Activated naive CD4-positive, alpha-beta T cell treated with anti-CD3 and anti-CD28 coated beads, Interleukin-2, amount 10 ng/mL, durations not matched to agents 7 days and 5 days (primary cell): ENCODE measurements around the gene ZER1.

Source experiments
- CTCF ChIA-PET: fragments of 350-600 bp; sonication (Branson Sonifier 250); formaldehyde crosslinking; loops from one replicate; lab custom pipeline; 2021; ENCODE audit warnings: antibody characterized with exemption; lab: Charles Lee
- DNase-seq: peaks from one replicate; pipeline ENCODE4 v3.0.0-alpha.2; 2020
- H3K27ac Mint-ChIP-seq: one replicate; pipeline ENCODE4 v1.8.0; 2021; ENCODE audit warnings: mild to moderate bottlenecking, moderate library complexity, mixed read lengths
- H3K27me3 Mint-ChIP-seq: one replicate; pipeline ENCODE4 v1.8.0; 2021; ENCODE audit warnings: mild to moderate bottlenecking, mixed read lengths
- H3K36me3 Mint-ChIP-seq: one replicate; pipeline ENCODE4 v1.8.0; 2021; ENCODE audit warnings: mixed read lengths
- H3K4me1 Mint-ChIP-seq: one replicate; pipeline ENCODE4 v1.8.0; 2021; ENCODE audit warnings: mixed read lengths
- H3K4me3 Mint-ChIP-seq: one replicate; pipeline ENCODE4 v1.8.0; 2021; ENCODE audit warnings: mild to moderate bottlenecking, moderate library complexity, mixed read lengths
- H3K9me3 Mint-ChIP-seq: one replicate; pipeline ENCODE4 v1.8.0; 2021; ENCODE audit warnings: mixed read lengths

ZER1 gene

GRCh38 chr9:128771745-128772519 is at the start of gene ZER1:
ZER1 (minus strand) TSS chr9:128771927; CDS start chr9:128755565, 16,362 bp downstream.
- Mint-ChIP-seq H3K4me3 (peak within 1 kb of the TSS; percentile 89), H3K36me3 (peaks cover 3% of the 10 kb centered on the region), H3K27me3 (peaks cover 10% of the 10 kb centered on the region), H3K9me3 (peaks cover 6% of the 10 kb centered on the region), H3K27ac (peak within 1 kb of the TSS; percentile 98), H3K4me1 (peaks cover 23% of the 10 kb centered on the region)
- DNase-seq, result peak; percentile 95
- CTCF ChIA-PET, result interaction anchor here (1.1 to 1.2 kb wide), 2 partner anchors 10 to 46 kb away, joined by 3 to 5 read pairs; partner anchors contain the start of gene ENDOG

GRCh38 chr9:128820665-128821583 is 49.2 kb upstream of the ZER1 start:
- Mint-ChIP-seq H3K4me3 (peak overlapping the region; percentile 80), H3K27ac (peak overlapping the region; percentile 42)
- CTCF ChIA-PET, result interaction anchor here (0.6 kb wide), 1 partner anchor 17 kb away, joined by 4 read pairs; no protein-coding TSS in a partner anchor

DNA sequence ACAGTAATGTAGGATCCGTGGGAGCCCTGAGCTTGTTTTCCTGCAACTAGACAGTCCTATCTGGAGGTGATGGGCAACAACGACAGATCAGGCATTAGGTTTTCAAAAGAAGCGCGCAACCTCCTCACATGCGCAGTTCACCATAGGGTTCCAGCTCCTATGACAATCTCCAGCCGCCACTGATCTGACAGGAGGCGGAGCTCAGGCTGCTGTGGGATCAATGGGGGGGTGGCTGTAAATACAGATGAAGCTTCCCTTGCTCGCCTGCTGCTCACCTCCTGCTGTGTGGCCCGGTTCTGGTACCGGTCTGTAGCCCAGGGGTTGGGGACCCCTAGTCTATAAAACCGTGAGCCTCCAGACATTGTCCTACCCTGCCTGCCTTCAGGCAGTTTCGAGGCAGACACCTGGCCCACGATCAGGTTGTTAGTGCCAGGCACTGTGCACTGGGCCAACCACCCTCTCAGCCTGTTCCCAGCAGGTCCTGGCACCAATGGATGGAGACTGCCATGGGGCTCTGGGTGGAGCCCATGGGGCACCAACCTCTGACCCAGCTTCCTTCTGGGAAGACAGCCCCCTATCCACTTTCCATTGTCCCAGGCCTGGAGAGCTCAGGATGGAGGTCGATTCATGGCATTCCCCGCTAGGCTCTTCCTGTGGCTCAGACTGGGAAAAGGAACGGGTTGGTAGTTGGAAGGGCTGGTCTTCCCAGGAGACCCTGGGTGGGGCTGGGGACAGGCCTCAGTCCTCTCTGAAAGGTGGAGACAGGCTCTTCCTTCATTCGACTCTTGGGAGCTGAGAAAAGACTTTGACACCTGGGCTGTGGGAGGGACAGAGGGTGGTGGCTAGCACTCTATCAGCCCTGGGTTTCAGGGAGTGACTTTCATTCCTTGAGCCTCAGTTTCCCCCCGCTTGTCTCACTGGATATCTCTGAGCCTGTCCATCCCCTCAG is 48.3 kb upstream of the ZER1 start:
- H3K36me3 Mint-ChIP-seq, result peaks cover 17% of the 10 kb centered on the region
- H3K9me3 Mint-ChIP-seq, result peaks cover 1% of the 10 kb centered on the region
- CTCF ChIA-PET, result interaction anchor here (1.9 to 2.4 kb wide), 2 partner anchors 8 to 115 kb away, joined by 4 to 22 read pairs; partner anchors contain the start of gene SPOUT1
- peak overlapping the region; percentile 42 for H3K27ac Mint-ChIP-seq
- peaks cover 29% of the 10 kb centered on the region for H3K4me1 Mint-ChIP-seq
- peak overlapping the region; percentile 80 for H3K4me3 Mint-ChIP-seq
- no peak for DNase-seq
- H3K27me3 Mint-ChIP-seq, result peaks cover 7% of the 10 kb centered on the region

More at GRCh38 chr9:128820665-128821583, 49.2 kb upstream of the ZER1 start:
- Mint-ChIP-seq H3K9me3 (peaks cover 1% of the 10 kb centered on the region), H3K27me3 (peaks cover 7% of the 10 kb centered on the region), H3K4me1 (peaks cover 29% of the 10 kb centered on the region), H3K36me3 (peaks cover 17% of the 10 kb centered on the region)
- DNase-seq, result no peak

DNA sequence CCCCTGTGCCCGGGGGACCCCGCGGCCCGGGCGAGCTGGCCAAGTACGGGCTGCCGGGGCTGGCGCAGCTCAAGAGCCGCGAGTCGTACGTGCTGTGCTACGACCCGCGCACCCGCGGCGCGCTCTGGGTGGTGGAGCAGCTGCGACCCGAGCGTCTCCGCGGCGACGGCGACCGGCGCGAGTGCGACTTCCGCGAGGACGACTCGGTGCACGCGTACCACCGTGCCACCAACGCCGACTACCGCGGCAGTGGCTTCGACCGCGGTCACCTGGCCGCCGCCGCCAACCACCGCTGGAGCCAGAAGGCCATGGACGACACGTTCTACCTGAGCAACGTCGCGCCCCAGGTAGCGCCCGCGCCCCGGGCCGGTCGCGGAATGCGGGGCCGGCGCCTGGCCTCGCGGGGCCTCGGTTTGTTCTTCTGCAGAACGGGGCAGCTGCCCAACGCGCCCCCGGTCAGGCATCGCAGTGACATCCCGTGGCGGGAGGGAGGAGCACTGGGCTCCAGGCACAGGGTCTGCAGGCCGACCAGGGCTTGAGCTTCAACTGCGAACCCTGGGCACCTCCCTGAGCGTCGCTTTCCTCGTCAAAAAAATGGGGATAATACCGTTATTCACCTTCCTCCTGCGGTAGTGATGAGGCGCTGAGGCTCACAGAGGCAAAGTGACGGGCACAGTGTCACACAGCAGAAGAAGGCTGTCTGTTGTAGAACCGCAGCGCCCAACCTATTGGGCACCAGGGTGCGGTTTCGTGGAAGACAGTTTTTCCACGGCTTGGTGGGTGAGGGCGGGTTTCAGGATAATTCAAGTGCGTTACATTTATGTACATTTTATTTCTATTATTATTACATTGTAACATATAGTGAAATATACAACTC is 47.4 kb upstream of the ZER1 start:
- peaks cover 1% of the 10 kb centered on the region for H3K9me3 Mint-ChIP-seq
- peaks cover 9% of the 10 kb centered on the region for H3K36me3 Mint-ChIP-seq
- peak overlapping the region; percentile 86 for H3K27ac Mint-ChIP-seq
- H3K27me3 Mint-ChIP-seq, result peaks cover 7% of the 10 kb centered on the region
- peak; percentile 62 for DNase-seq
- CTCF ChIA-PET, result interaction anchor here (1.0 to 2.4 kb wide), 12 partner anchors 9 to 524 kb away, joined by 3 to 22 read pairs (median 4); partner anchors contain the start of gene SPOUT1
- H3K4me3 Mint-ChIP-seq, result peak overlapping the region; percentile 80
- peaks cover 29% of the 10 kb centered on the region for H3K4me1 Mint-ChIP-seq

GRCh38 chr9:128818099-128818838 is 46.5 kb upstream of the ZER1 start, which contains the start of gene ENDOG:
ENDOG (plus strand) TSS chr9:128818500; CDS start chr9:128818685, 185 bp downstream.
- CTCF ChIA-PET, result interaction anchor here (0.7 to 2.4 kb wide), 17 partner anchors 9 to 523 kb away, joined by 3 to 22 read pairs (median 4); partner anchors contain the start of gene SPOUT1

GRCh38 chr9:128810873-128811272 is 39.1 kb upstream of the ZER1 start:
- peak overlapping the region; percentile 7 for H3K27ac Mint-ChIP-seq
- CTCF ChIA-PET, result interaction anchor here (0.7 to 1.3 kb wide), 2 partner anchors 63 to 77 kb away, joined by 3 to 4 read pairs; no protein-coding TSS in a partner anchor

More at GRCh38 chr9:128818099-128818838, 46.5 kb upstream of the ZER1 start, which contains the start of gene ENDOG:
- peaks cover 9% of the 10 kb centered on the region for H3K36me3 Mint-ChIP-seq
- peaks cover 1% of the 10 kb centered on the region for H3K9me3 Mint-ChIP-seq
- peak within 1 kb of the TSS; percentile 89 for H3K27ac Mint-ChIP-seq
- H3K4me1 Mint-ChIP-seq, result peaks cover 29% of the 10 kb centered on the region
- peaks cover 7% of the 10 kb centered on the region for H3K27me3 Mint-ChIP-seq
- peak; percentile 98 for DNase-seq
- H3K4me3 Mint-ChIP-seq, result peak within 1 kb of the TSS; percentile 80

DNA sequence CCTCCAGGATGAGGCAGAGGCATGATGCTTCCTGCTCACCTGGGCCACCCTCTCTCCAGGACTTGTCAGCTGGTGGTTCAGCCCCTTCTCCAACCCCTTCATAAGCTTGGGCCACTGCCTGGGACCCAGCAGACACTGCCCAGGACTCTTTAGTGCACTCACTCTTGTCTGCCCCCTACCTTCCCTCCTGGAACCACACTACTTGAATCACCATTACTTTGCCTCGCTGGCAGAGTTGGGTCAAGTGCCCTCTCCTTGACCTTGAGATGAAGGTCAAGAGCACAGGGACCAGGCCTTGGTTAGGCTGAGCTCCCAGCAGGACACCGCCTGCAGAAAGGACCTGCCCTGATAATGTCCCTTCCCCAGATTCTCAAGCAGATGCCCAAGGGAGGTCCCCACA is 38.1 kb upstream of the ZER1 start:
- Mint-ChIP-seq H3K4me3 (no peak overlapping the region), H3K27ac (no peak overlapping the region), H3K9me3 (no peaks in the 10 kb centered on the region), H3K27me3 (no peaks in the 10 kb centered on the region), H3K4me1 (no peaks in the 10 kb centered on the region), H3K36me3 (peaks cover 5% of the 10 kb centered on the region)
- DNase-seq, result no peak
- CTCF ChIA-PET, result interaction anchor here (1.1 to 2.1 kb wide), 3 partner anchors 8 to 373 kb away, joined by 3 to 8 read pairs (median 3); partner anchors contain the start of gene ENDOG

More at GRCh38 chr9:128810873-128811272, 39.1 kb upstream of the ZER1 start:
- H3K4me1 Mint-ChIP-seq, result no peaks in the 10 kb centered on the region
- no peaks in the 10 kb centered on the region for H3K9me3 Mint-ChIP-seq
- DNase-seq, result no peak
- H3K27me3 Mint-ChIP-seq, result no peaks in the 10 kb centered on the region
- H3K4me3 Mint-ChIP-seq, result no peak overlapping the region
- peaks cover 4% of the 10 kb centered on the region for H3K36me3 Mint-ChIP-seq

GRCh38 chr9:128809036-128809599 is 37.4 kb upstream of the ZER1 start:
- CTCF ChIA-PET, result interaction anchor here (1.1 to 2.1 kb wide), 2 partner anchors 9 to 372 kb away, joined by 3 to 8 read pairs; partner anchors contain the start of gene ENDOG

GRCh38 chr9:128808543-128808942 is 36.8 kb upstream of the ZER1 start:
- peak overlapping the region; percentile 64 for H3K27ac Mint-ChIP-seq
- H3K4me1 Mint-ChIP-seq, result no peaks in the 10 kb centered on the region
- H3K9me3 Mint-ChIP-seq, result no peaks in the 10 kb centered on the region
- CTCF ChIA-PET, result interaction anchor here (2.1 kb wide), 1 partner anchor 9 kb away, joined by 8 read pairs; the partner anchor contains the start of gene ENDOG
- H3K36me3 Mint-ChIP-seq, result peaks cover 11% of the 10 kb centered on the region
- no peaks in the 10 kb centered on the region for H3K27me3 Mint-ChIP-seq
- no peak overlapping the region for H3K4me3 Mint-ChIP-seq
- no peak for DNase-seq

More at GRCh38 chr9:128809036-128809599, 37.4 kb upstream of the ZER1 start:
- Mint-ChIP-seq H3K27ac (no peak overlapping the region), H3K27me3 (no peaks in the 10 kb centered on the region), H3K4me1 (no peaks in the 10 kb centered on the region), H3K36me3 (peaks cover 6% of the 10 kb centered on the region), H3K9me3 (no peaks in the 10 kb centered on the region), H3K4me3 (no peak overlapping the region)
- DNase-seq, result no peak

DNA sequence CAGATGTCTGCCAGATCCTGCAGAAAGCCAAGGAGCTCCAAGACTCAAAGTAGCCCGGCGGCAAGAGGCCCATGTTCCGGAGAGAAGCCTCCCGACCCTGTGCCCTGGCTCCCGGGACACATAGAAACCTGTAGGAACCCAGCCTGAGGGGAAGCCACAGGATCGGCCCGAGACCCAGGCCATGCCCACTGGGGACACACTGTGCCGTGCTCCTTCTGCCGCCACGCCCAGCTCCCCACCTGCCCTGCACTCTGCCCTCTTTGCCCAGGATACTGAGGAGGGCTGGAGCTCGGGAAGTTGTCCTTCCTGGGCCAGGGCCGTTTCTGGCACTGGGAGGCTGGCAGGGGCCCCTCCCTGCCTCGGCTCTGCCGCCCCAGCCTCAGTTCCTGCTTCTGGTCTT is 36.1 kb upstream of the ZER1 start:
- Mint-ChIP-seq H3K4me1 (no peaks in the 10 kb centered on the region), H3K27me3 (no peaks in the 10 kb centered on the region), H3K4me3 (no peak overlapping the region), H3K27ac (no peak overlapping the region), H3K9me3 (no peaks in the 10 kb centered on the region), H3K36me3 (peaks cover 17% of the 10 kb centered on the region)
- CTCF ChIA-PET, result no interaction called here
- no peak for DNase-seq

- CTCF ChIA-PET, result no interaction called here
- Mint-ChIP-seq H3K4me3 (no peak overlapping the region), H3K27me3 (no peaks in the 10 kb centered on the region), H3K27ac (no peak overlapping the region), H3K4me1 (no peaks in the 10 kb centered on the region), H3K36me3 (peaks cover 29% of the 10 kb centered on the region), H3K9me3 (no peaks in the 10 kb centered on the region)
- no peak for DNase-seq
Observed at GRCh38 chr9:128805661-128806060, 33.9 kb upstream of the ZER1 start.
